ENCODE results near the gene ARHGEF39. TPM values are rescaled to one million over a fixed set of nuclear protein-coding genes. Genes with fewer than 3 reads are reported as not detected.

Gene ARHGEF39
- total and polyA plus RNA-seq, 9 of the 15 experiments (the other 6 are each of a cell fraction or from before 2014, with no cell fraction given), result 2.8 to 21.7 (median 12.9) TPM

DNA sequence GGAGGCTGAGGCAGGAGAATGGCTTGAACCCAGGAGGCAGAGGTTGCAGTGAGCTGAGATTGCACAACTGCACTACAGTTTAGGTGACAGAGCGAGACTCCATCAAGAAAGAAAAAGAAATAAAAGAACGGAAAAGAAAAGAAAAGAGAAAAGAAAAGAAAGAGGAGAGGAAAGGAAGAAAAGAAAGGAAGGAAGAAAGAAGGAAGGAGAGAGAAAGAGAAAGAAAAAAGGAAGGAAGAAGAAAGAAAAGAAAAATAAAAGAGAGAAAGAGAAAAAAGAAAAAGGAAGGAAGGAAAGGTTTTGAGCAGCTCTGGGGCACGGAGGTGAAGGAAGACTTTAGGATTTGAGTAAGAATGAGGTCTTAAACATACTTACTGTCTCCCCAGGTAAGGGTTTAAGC is 48.6 kb upstream of the ARHGEF39 start:
- no peak for FAIRE-seq
- ATAC-seq, result no peak
- H3K4me3 ChIP-seq, result no peak overlapping the region
- peaks cover 90% of the 10 kb centered on the region; the same call in 2 of the 3 replicates for H3K36me3 ChIP-seq (ENCODE audit: control insufficient read depth, insufficient read depth, low read length)
- H3K9me1 ChIP-seq (ENCODE audit: control insufficient read depth, insufficient read depth, low read length), result no peaks in the 10 kb centered on the region
- 94% methylated on average over 2 of the region's 3 CpGs for WGBS (ENCODE audit: insufficient coverage, low coverage, missing lambda C conversion rate)
- H4K20me1 ChIP-seq (replicated peaks; ENCODE audit: control insufficient read depth, insufficient read depth, low read length), result no peaks in the 10 kb centered on the region
- in situ Hi-C loops (cut with MboI), result no loop called here
- no peaks in the 10 kb centered on the region for H3K4me1 ChIP-seq (replicated peaks in 1 of 2; ENCODE audit: control insufficient read depth in 2 of 2, insufficient read depth in 2 of 2, low read length in 2 of 2)
- H3K27ac ChIP-seq (ENCODE audit: extremely low read depth, low read depth, low read length), result no peak overlapping the region
- CTCF ChIA-PET (ENCODE audit: low intra/inter-chr PET ratio), result no interaction called here
- no peaks in the 10 kb centered on the region for H3K9me3 ChIP-seq (replicated peaks; ENCODE audit: control insufficient read depth, insufficient read depth, low read depth, low read length)
- H2AFZ ChIP-seq (ENCODE audit: low read depth, low read length), result no peak overlapping the region
- no peak overlapping the region for H3K4me2 ChIP-seq (ENCODE audit: insufficient read depth, low read length)
- no peaks in the 10 kb centered on the region for H3K79me2 ChIP-seq (ENCODE audit: control insufficient read depth, insufficient read depth, low read length)
- TF ChIP-seq, protein P1, sequence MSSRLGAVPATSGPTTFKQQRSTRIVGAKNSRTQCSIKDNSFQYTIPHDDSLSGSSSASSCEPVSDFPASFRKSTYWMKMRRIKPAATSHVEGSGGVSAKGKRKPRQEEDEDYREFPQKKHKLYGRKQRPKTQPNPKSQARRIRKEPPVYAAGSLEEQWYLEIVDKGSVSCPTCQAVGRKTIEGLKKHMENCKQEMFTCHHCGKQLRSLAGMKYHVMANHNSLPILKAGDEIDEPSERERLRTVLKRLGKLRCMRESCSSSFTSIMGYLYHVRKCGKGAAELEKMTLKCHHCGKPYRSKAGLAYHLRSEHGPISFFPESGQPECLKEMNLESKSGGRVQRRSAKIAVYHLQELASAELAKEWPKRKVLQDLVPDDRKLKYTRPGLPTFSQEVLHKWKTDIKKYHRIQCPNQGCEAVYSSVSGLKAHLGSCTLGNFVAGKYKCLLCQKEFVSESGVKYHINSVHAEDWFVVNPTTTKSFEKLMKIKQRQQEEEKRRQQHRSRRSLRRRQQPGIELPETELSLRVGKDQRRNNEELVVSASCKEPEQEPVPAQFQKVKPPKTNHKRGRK (tag; IDR thresholded peaks at IDR 0.05), result peak; percentile 65; the same call in 1 of the 2 replicates
- no peak for TF ChIP-seq ZNF277 (CRISPR knock-in tag; IDR thresholded peaks at IDR 0.05; ENCODE audit: borderline replicate concordance)
- no peak overlapping the region for H3K9ac ChIP-seq (ENCODE audit: insufficient read depth in 1 of 2, low read depth in 2 of 2, low read length in 2 of 2)
- no TSS peak for BruUV-seq (replicated peaks)
- POLR2A ChIA-PET, result interaction anchor here (1.2 to 2.5 kb wide), 4 partner anchors 8 to 22 kb away, joined by 3 to 17 read pairs (median 5); partner anchors contain the start of genes CREB3 and TLN1
- intact Hi-C loops (cut with micrococcal nuclease), result no loop called here
- no peaks in the 10 kb centered on the region for H3K27me3 ChIP-seq (ENCODE audit: control insufficient read depth in 2 of 2, insufficient read depth in 2 of 2, low read length in 2 of 2)
- DNase-seq (ENCODE audit: extremely low read depth in 1 of 4, low spot score in 3 of 4), result no peak
